ENCODE data around the gene RTL5. TPM values are rescaled to one million over a fixed set of nuclear protein-coding genes. Genes with fewer than 3 reads are reported as not detected.

RTL5 gene
- total RNA-seq, 4 donors from 2014 or later = 8.8 to 19.0 (median 9.9) TPM

- H3K4me1 ChIP-seq = peaks cover 0 to 27% (median 0%) of the 10 kb centered on the region in 3 donors
- TF ChIP-seq CTCF (IDR thresholded peaks at IDR 0.05) = no peak
- TF ChIP-seq POLR2AphosphoS5 (IDR thresholded peaks at IDR 0.05) = no peak
- TF ChIP-seq POLR2A (IDR thresholded peaks at IDR 0.05) = no peak
- TF ChIP-seq EP300 (IDR thresholded peaks at IDR 0.05) = no peak
- ATAC-seq = no peak
- WGBS, 2 donors (ENCODE audit: low coverage in 1 of 2) = 38 to 60% methylated on average over 1 of the region's 3 CpGs
- no peak overlapping the region for H3K27ac ChIP-seq
- no peaks in the 10 kb centered on the region for H3K27me3 ChIP-seq
- no peaks in the 10 kb centered on the region for H3K36me3 ChIP-seq
- H3K9me3 ChIP-seq = no peaks in the 10 kb centered on the region
- no peak overlapping the region for H3K4me3 ChIP-seq
Observed at GRCh38 chrX:72097098-72097497, 34.6 kb downstream of the RTL5 start.

DNA sequence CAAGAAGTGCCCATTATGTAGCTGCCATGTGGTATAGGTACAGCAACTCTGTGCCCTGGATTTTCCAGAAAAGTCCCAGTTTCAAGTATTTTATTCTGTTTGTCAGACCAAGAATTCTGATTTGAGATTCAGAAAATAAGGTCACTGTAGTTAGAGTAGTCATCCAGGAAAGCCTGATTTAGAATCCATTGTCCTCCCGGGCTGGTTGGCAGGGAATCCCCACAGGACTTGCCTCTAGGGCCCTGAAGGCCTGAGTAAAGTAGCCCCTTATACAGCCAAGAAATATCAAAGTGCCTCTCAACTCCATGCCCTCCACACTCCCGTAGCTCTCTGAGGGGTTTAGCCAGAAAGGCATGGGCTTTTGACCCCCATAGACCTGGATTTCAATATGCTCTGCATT, 36.3 kb downstream of the RTL5 start:
- no peak for TF ChIP-seq EP300 (IDR thresholded peaks at IDR 0.05)
- TF ChIP-seq CTCF (IDR thresholded peaks at IDR 0.05) = no peak
- TF ChIP-seq POLR2A (IDR thresholded peaks at IDR 0.05) = no peak
- no peak for TF ChIP-seq POLR2AphosphoS5 (IDR thresholded peaks at IDR 0.05)
- no peak for ATAC-seq
- no peaks in the 10 kb centered on the region for H3K36me3 ChIP-seq
- H3K27ac ChIP-seq = no peak overlapping the region
- WGBS, 2 donors (ENCODE audit: low coverage in 1 of 2) = no CpG with 5 or more reads among the region's 2 CpGs
- no peak overlapping the region for H3K4me3 ChIP-seq
- no peaks in the 10 kb centered on the region for H3K27me3 ChIP-seq
- H3K9me3 ChIP-seq = no peaks in the 10 kb centered on the region
- peaks cover 0 to 17% (median 0%) of the 10 kb centered on the region in 3 donors for H3K4me1 ChIP-seq

DNA sequence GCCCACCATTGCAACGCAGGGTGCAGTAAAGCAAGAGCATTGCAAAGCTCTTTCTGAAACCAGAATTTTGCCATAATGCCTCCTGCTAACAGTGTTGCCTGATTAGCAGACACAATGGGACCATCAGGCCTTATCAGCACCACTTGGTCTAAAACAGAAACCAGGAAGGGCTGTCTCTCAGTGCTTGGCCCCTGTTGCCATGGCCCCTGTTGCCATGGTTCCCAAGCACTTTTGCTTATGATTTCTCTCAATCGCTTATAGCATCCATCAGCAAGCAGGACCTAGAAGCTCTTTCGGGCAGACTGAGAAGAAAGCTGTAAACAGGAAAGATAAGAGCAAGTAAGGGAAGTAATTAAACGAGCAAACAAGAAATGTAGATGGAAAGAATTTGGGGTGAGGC, 36.8 kb downstream of the RTL5 start:
- no peak overlapping the region for H3K4me3 ChIP-seq
- no peak for TF ChIP-seq POLR2AphosphoS5 (IDR thresholded peaks at IDR 0.05)
- no peak for TF ChIP-seq CTCF (IDR thresholded peaks at IDR 0.05)
- TF ChIP-seq EP300 (IDR thresholded peaks at IDR 0.05) = no peak
- no peak for TF ChIP-seq POLR2A (IDR thresholded peaks at IDR 0.05)
- ATAC-seq = no peak
- no peaks in the 10 kb centered on the region for H3K27me3 ChIP-seq
- no peaks in the 10 kb centered on the region for H3K36me3 ChIP-seq
- H3K27ac ChIP-seq = no peak overlapping the region
- H3K9me3 ChIP-seq = no peaks in the 10 kb centered on the region
- WGBS, 2 donors (ENCODE audit: low coverage in 1 of 2) = 23% methylated on average over 3 of the region's 4 CpGs; no CpG with 5 or more reads in 1 of the 2 donors
- peaks cover 0 to 17% (median 0%) of the 10 kb centered on the region in 3 donors for H3K4me1 ChIP-seq

- no peak for ATAC-seq
- H3K27ac ChIP-seq = no peak overlapping the region
- 74 to 93% methylated on average over 3 of the region's 3 CpGs for WGBS, 2 donors (ENCODE audit: low coverage in 1 of 2)
- no peaks in the 10 kb centered on the region for H3K27me3 ChIP-seq
- H3K36me3 ChIP-seq = no peaks in the 10 kb centered on the region
- no peak for TF ChIP-seq EP300 (IDR thresholded peaks at IDR 0.05)
- no peak for TF ChIP-seq POLR2AphosphoS5 (IDR thresholded peaks at IDR 0.05)
- no peak for TF ChIP-seq CTCF (IDR thresholded peaks at IDR 0.05)
- no peak for TF ChIP-seq POLR2A (IDR thresholded peaks at IDR 0.05)
- no peak overlapping the region for H3K4me3 ChIP-seq
- H3K9me3 ChIP-seq = no peaks in the 10 kb centered on the region
- H3K4me1 ChIP-seq = peaks cover 0 to 7% (median 0%) of the 10 kb centered on the region in 3 donors
Observed at GRCh38 chrX:72089254-72089653, 42.5 kb downstream of the RTL5 start.

DNA sequence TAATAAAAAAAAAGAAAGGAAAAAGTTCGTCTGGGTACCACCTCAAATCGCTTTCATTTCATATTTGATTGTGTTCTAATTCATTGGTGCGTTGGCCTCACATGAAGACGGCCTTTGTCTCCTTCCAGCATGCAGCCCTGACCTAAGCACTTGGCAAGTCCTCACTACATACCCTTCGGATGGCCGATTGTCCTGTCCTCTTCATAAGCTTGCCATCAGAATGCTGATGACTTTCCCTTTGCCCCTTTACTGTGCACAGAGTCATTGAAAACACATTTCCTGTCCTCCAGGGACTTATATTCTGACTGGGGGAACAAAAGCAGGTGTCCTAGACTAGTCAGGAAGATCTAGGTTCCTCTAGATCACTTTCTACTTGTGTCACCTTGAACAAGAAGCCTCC, 43.0 kb downstream of the RTL5 start:
- no peak for TF ChIP-seq POLR2A (IDR thresholded peaks at IDR 0.05)
- TF ChIP-seq CTCF (IDR thresholded peaks at IDR 0.05) = no peak
- TF ChIP-seq POLR2AphosphoS5 (IDR thresholded peaks at IDR 0.05) = no peak
- TF ChIP-seq EP300 (IDR thresholded peaks at IDR 0.05) = no peak
- Histone ChIP-seq H3K27me3 (no peaks in the 10 kb centered on the region), H3K27ac (no peak overlapping the region), H3K36me3 (no peaks in the 10 kb centered on the region), H3K4me3 (no peak overlapping the region), H3K4me1 (peaks cover 0 to 7% (median 0%) of the 10 kb centered on the region in 3 donors), H3K9me3 (no peaks in the 10 kb centered on the region)
- 51 to 56% methylated on average over 3 to 4 of the region's 6 CpGs for WGBS, 2 donors (ENCODE audit: low coverage in 1 of 2)
- no peak for ATAC-seq

Measured in gastroesophageal sphincter (tissue), 4 donors.